GM19099 (cell line): ENCODE measurements around the gene MARCKSL1.

Experiments used
- POLR2A ChIP-seq: IDR thresholded peaks from 3 replicates; pipeline ENCODE4 v1.6.1; 2011; ENCODE audit warnings: low read depth; ENCODE audit not compliant: insufficient read length; ENCODE audit errors: extremely low read depth

Gene MARCKSL1

GRCh38 chr1:32358435-32358834 lies 22.4 kb upstream of the MARCKSL1 start:
- no peak for TF ChIP-seq POLR2A

- TF ChIP-seq POLR2A, result no peak
Measured at GRCh38 chr1:32357614-32358013, 21.6 kb upstream of the MARCKSL1 start.

- no peak for TF ChIP-seq POLR2A
Measured at GRCh38 chr1:32356478-32356877, 20.4 kb upstream of the MARCKSL1 start.

- TF ChIP-seq POLR2A, result no peak
Measured at GRCh38 chr1:32353886-32354570, 18.0 kb upstream of the MARCKSL1 start.

- no peak for TF ChIP-seq POLR2A
Measured at GRCh38 chr1:32353431-32353830, 17.4 kb upstream of the MARCKSL1 start.

GRCh38 chr1:32352831-32353383 lies 16.9 kb upstream of the MARCKSL1 start:
- TF ChIP-seq POLR2A, result no peak

- TF ChIP-seq POLR2A, result no peak
Measured at GRCh38 chr1:32352239-32352745, 16.3 kb upstream of the MARCKSL1 start.

GRCh38 chr1:32351399-32352238 lies 15.6 kb upstream of the MARCKSL1 start:
- TF ChIP-seq POLR2A, result peak; percentile 80

- no peak for TF ChIP-seq POLR2A
Measured at GRCh38 chr1:32350785-32351398, 14.9 kb upstream of the MARCKSL1 start.

- no peak for TF ChIP-seq POLR2A
Measured at GRCh38 chr1:32349211-32349708, 13.2 kb upstream of the MARCKSL1 start.

- TF ChIP-seq POLR2A, result no peak
Measured at GRCh38 chr1:32346532-32347157, 10.6 kb upstream of the MARCKSL1 start.

- no peak for TF ChIP-seq POLR2A
Measured at GRCh38 chr1:32345289-32345827, 9.3 kb upstream of the MARCKSL1 start.

GRCh38 chr1:32342704-32343103 lies 6.7 kb upstream of the MARCKSL1 start:
- no peak for TF ChIP-seq POLR2A

GRCh38 chr1:32341971-32342370 lies 5.9 kb upstream of the MARCKSL1 start:
- no peak for TF ChIP-seq POLR2A
